NCI-H2081 (cell line): ENCODE data around the gene FMN1.

ENCODE experiments used
- DNase-seq, 2 experiments: peaks; one replicate each; lab custom pipeline; 2025; lab: John Stamatoyannopoulos, UW

The FMN1 gene

DNA sequence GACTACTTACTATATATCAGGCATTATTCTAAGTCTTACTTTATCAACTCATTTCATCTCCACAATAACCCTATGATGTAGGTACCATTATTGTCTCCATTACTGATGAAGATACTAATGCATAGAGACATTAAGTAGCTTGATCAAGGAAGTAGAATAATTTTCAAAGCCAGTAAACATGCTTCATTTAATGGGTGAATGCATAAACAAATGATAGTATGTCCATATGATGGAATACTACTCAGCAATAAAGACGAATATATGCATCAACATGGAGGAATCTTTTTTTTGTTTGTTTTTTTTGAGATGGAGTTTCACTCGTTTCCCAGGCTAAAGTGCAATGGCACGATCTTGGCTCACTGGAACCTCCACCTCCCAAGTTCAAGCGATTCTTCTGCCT is 184.9 kb downstream of the FMN1 start:
- no peak for DNase-seq

DNA sequence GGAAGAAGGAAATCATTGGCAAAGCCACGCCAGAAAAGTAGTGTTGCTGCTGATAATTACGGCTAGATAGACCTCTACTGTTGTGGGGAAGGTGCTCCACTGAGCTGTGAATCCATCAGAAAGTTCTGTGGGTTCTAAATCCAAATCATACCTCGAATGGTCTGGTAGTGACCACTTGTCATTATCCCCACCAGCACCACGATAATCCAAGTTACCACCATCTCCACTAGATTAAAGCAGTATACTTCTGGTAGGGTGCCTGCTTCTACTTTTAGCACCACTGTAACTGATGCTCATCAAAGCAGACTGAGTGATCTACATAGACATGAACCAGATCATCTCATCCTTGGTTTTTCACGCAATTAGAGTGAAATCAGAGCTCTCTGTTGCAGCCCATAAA is 185.5 kb downstream of the FMN1 start:
- DNase-seq, result no peak

DNA sequence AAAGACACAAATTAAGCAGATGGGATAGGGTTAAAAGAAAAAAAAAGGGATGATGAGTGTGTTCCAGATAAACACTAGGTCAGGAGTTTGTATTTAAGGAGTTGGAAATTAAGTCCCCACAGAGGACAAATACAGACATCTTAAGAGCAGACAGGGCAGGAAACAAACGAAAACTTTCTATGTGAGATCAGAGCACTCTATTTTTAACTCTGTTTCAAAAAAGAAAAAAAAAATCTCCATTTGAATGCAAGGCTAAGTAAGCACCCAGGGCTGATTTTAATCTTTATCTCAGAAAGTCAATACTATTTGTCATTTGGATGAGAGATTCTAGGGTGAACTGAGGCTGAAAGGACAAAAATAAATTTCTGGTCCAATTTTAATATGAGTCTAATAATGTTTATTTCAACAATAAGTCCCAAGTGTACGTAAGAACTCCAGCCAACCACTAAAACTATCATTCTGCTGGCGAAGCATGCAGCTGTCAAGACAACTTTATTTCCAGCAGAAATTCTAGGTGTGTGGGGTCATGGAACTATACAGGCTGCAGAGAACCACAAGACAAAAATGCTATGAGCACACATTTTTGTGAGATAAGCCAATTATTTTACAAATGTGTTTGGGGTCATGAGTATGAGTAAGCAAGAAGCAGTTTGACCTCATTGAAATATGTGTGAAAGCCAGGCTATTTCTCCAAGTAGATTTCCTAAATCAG is 186.1 kb downstream of the FMN1 start:
- DNase-seq, result no peak

GRCh38 chr15:33007303-33007855 is 187.1 kb downstream of the FMN1 start:
- no peak for DNase-seq

- DNase-seq, result no peak
Measured at GRCh38 chr15:33005582-33005981, 188.9 kb downstream of the FMN1 start.

DNA sequence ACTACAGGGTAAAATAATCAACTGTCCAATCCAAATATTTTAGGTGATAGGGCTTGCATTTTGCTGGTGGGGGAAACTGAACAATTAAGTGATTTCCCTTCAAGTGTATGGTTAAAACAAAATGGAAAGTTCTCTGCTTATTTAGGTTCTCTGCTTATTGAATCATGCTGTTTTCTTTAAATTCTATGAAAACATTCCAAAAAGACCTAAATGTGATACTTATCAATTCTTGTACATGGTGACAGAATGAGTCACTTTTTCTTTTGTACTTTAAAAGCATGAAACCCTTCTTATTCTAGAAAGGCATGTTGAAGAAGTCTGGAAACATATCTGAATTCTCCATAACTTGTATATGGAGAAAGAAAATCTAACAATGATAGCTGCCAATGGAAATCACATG is 192.6 kb downstream of the FMN1 start:
- DNase-seq, result no peak

GRCh38 chr15:32998979-32999672 is 195.4 kb downstream of the FMN1 start:
- no peak for DNase-seq

- DNase-seq, result no peak
Measured at GRCh38 chr15:32998182-32998581, 196.3 kb downstream of the FMN1 start.

DNA sequence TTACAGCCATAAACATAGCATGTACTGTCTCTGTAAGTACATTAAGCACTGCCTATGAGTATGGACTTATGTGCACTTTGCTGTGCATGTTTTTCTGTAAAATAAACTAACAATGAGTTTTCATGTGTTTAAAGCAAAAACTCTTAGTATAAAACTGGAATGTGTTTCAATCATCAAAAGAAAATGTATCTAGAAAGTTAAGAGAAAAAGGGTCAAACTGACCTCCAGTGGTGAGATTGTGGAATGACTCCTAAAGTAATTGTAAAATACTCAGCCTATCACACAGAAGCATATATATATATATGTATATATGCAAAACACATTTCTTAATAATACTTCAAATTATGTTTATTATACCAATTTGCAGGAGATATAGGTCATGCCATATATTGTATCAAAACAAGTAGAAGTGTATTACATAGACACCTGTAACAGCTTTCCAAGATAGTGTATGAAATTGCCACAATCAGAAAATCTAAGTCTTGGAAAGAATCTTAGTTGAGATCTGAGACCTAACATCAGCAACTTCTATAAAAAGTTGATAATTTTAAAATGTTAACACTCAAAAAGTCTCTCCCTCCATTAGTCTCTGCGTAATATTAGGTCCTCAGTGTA is 199.6 kb downstream of the FMN1 start:
- DNase-seq, result peak; percentile 6 to 34

- DNase-seq, result peak in 1 of 2 experiments; percentile 4
Measured at GRCh38 chr15:32993285-32993684, 201.2 kb downstream of the FMN1 start.

- DNase-seq, result no peak
Measured at GRCh38 chr15:32991619-32992111, 202.8 kb downstream of the FMN1 start.

DNA sequence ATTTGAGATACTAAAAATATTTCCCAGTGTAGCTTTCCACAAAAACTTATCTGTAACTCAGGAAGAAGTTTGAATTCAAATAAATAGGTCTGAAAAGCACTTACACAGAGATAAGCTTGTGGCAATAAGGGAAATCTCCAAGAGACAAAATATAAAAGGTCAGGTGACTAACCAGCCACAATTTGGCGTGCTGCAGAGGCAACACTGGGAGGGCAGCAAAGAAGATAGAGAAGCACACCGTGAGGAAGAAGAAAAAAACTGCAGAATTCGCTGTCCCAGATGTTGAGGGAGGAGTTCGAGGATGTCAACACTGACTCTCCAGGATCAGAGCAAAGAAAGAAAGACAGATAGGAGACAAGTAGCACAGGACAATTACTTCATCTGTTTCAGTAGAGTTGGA is 204.4 kb downstream of the FMN1 start:
- DNase-seq, result no peak

DNA sequence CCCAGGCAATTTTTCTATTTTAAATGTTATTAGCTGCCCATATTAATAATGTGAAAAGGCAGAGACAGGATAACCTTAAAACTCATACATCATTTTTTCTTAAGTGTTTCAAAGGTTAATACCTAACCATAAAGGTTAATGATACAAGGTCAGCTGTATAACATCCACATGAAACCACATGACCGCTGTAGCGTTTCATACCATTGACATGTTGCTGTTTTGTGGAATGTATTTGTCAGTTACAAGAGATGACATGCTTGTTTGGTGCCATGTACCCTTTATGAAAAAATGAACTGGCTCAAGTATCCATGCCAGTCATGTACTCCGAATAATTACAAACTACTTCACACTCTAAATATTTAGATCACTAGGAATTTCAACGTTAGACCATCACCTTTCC is 207.4 kb downstream of the FMN1 start:
- DNase-seq, result no peak

DNA sequence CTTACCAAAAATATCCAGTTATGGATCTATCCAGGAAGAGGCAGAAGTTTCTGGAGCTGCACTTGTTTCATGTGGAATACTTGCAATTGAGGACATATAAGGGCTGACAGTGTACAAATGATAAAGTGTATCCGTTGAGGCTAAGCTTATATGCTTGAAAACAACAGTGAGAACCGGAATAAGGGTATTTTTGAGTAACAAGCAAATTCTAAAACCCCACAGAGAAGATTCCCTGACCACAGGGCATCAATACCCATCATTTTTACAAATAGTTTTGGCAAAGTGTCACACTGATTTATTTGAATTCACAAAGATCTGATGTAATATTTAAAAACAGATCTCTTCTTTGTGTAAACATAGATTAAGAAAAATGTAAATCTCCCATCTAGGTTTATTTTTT is 208.4 kb downstream of the FMN1 start:
- no peak for DNase-seq

DNA sequence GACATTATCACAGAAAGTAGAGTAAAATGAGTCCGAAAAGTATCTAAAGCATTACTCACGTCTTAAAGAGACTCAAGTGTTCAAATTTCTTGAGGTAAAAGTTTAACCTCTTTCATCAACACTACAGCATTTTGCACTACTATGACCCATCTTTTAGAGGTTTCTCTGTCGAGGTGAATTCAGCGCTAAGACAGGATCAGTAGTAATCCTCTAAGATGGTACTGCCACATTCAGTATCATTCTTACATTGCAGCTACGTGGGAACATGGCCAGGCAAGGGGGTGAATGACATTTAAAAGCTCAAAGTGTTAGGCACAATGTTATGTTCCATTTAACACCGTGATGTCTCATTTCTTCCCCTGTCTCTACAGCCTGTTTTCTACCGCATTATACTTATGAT is 210.8 kb downstream of the FMN1 start:
- no peak for DNase-seq

GRCh38 chr15:32982001-32982400 is 212.5 kb downstream of the FMN1 start:
- DNase-seq, result no peak

- no peak for DNase-seq
Measured at GRCh38 chr15:32981536-32981935, 213.0 kb downstream of the FMN1 start.

DNA sequence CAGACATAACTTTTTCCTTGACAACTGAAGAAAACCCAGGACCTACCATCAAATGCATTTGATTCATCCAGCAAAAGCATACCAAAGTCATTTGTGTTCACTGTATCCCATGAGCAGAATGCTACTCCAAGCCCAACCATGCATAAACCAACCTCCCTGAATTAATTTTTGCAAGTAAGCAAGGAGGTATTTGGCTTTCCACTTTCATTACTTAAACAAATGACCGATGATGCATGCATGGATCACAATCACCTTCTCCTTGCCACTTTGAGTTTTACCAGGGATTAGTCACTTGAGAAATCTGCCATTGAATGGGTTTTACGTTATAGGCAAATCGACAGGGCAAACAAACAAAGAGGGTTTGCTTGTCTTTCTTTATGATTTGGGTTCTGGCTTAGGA is 214.8 kb downstream of the FMN1 start:
- DNase-seq, result no peak

- DNase-seq, result no peak
Measured at GRCh38 chr15:32977506-32977905, 217.0 kb downstream of the FMN1 start.

GRCh38 chr15:32974691-32975090 is 219.8 kb downstream of the FMN1 start:
- DNase-seq, result no peak

GRCh38 chr15:32972686-32973085 is 221.8 kb downstream of the FMN1 start:
- DNase-seq, result no peak

DNA sequence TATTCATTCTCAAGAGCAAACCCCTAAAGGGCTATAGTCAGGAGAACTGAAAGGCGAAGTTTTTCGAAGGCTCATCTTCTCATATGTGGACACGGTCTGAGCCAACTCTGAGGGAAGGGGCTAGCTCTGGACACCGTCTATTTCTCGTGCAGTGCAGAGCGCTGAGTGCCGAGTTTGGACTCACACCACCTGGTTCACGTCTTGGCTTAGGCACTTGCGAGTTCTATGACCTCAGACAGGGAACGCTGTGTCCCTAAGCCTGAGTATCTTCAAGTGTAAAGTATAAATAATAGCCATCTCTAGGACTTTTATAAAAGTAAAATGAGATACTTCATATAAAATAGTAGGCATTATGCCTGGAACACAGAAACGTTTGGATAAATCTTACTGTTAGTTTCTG is 223.7 kb downstream of the FMN1 start:
- DNase-seq, result no peak

GRCh38 chr15:32967521-32967920 is 227.0 kb downstream of the FMN1 start:
- no peak for DNase-seq
